ENCODE data around the gene SMPD3.
A peak's percentile ranks its signal among the peaks of the same experiment; 100 is the strongest.

SMPD3 gene

DNA sequence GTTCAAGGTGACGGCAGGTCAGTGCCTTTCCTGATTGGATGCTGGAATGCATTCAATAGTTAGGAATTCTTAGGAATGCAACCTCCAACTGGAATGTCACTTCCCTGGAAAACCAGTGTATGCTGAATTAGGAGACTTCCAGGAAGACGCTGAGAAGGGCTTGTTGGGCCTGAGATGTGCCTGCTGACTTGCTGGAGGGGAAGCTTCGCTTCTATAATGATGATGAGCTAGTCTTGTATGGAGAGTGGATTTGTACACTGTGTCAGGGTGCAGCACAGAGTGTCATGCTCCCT, 45.6 kb downstream of the SMPD3 start:
- DNase-seq: no peak

DNA sequence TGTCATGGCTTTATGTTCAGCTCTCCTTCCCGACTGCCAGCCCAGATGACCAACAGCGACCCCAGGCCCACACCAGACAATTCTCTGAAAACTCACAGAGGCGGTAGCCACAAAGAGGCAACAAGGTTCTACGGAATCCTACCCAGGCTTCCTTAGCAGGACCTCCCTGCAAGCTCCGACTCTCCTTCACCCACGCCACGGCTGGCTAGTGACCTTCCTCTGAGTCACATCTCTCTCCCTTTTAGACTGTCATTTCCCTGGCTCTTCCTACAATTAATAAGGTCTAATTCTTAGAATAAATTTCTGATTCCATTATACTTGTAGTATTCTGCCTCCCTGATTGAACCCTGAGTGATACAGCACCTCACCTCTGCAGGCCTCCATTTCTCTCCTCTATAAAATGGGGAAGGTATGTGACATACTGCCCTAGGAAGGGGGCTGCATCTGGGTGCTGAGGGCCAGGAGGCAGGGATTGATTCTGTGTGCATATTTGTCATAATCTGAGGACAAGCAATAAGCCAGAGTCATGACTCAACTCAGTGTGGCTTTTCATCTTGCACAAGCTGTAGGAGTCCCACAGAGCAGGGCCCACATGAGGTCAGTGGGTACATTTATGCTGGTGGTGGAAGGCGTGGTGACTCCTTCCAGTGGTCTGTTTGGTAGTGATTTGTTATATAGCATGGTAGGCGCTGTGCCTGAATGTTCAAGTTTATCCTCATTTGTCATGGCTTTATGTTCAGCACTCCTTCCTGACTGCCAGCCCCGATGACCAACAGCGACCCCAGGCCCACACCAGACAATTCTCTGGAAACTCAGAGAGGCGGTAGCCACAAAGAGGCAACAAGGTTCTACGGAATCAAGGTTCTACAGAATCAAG, 46.2 kb downstream of the SMPD3 start:
- DNase-seq: no peak

DNA sequence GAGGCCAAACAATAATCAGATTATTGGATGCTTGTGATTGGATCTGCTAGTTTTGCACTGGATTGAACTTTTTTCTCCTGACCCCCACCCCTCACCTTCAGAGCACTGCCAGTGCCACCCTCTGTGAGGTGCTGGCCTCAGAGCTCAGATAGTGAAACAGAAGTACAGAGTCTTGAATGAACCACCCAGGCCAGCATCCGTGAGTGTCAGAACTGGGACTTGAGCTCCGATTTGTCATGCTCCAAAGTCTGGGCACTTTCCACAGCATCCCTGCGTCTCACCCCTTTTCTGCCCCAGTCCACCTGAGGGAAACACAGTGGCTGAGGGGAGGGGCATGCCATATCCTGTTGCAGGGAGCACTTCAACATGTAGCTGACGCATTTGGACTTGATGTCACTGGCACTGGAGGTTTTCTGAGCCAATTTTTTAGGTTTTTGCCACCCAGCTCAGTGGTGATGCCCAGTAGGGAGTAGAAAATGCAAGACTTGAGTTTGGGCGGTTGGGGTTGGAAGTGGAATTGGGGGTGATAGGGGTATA, 47.3 kb downstream of the SMPD3 start:
- no peak for DNase-seq

DNA sequence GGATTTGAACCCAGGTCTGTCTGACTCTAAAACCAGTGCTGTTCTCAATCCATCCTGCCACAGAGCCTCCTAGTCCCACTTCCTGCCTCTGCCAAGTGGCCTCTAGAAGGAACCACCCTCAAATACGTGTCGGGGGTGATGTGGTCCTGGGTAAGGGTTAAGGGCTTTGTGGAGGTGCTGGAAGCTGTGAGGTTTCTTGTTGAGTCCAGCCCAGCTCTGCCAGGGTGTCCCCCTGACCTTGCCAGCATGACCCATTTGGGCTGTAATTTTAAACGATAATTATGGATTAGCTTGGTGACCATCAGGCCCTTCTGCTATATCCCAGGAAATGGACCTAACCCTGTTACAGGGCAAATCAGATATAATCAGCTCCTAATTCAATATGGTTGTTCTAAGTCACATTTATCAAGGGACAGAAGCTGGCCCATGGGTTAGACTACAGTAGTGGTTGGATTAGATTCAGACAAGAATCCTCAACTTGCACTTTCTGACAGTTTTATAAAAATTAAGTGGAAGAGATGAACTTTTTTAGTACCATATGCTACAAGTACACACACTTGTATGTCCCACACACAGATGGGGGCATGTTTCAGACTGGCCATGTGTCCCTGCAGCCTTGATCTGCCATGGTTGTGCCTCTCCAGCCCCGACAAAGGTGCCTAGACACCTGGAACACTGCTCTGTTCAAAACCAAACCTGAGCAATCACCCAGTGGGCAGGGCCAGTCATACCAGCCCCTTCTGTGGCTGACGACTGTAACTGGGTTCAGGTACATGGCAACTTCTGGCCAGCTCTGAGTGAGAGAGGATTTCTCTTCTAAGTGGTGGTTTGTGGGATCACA, 48.0 kb downstream of the SMPD3 start:
- no peak for DNase-seq

DNA sequence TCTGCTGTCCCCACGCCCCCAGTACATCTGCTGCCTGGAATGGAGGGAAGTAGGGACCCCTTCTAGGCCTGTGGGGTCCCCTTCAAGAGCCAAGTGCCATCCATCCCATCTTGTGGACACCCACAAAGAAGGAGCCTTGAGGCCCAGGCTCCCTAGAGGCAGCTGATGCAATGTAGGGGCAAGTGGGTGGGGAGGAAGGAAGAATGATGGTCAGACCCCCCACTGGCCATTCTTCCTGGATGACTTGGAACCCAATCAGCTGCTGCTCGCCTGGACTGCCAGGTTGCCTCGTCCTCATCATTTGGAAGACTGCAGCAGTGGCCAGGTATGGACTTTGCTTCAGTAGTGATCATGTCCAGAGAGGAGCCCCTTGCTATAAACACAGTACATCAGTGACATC, 48.9 kb downstream of the SMPD3 start:
- no peak for DNase-seq

DNA sequence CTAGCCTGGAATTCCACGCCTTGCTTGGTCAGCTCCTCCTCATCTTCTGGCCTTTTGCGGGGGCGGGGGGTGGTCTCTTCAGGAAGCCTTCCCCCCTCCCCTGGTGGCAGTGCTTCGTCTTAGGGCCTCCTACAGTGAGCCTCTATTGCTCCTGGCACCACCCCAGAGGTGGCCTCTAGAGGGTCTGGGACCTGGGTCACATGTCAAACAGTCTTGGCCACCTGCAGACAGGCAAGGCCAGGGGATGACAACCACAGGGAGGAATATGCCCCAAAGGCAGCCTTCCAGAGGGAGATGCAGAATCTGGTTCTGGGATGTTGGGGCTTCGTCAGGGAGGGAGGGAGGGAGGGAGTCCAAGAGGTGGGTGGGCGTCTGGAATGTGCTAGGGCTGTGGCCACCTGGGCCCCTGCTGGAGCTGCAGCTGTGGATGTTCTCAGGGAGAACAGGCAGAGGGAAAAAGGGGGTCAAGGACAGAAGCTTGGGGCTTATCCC, 50.6 kb downstream of the SMPD3 start:
- DNase-seq: no peak

DNA sequence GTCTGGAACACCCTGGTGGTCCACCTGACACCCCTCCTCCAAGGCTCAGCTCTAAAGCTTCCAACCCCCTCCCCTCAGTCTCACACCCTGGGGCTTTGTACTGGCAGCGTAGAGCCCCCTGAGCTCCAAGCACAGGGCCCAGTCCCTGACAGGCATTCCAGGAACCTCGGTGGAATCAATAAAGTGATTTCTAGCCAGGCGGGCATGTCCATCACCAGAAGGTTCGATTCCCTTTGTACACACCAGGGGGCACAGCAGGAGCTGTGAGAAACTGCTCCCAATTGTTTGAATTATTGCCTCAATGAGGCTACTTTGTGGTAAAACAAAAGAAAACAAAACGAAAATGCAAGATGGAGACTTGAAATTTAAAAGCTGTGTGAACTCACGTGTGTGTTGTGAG, 51.8 kb downstream of the SMPD3 start:
- peak; percentile 42 for DNase-seq

DNA sequence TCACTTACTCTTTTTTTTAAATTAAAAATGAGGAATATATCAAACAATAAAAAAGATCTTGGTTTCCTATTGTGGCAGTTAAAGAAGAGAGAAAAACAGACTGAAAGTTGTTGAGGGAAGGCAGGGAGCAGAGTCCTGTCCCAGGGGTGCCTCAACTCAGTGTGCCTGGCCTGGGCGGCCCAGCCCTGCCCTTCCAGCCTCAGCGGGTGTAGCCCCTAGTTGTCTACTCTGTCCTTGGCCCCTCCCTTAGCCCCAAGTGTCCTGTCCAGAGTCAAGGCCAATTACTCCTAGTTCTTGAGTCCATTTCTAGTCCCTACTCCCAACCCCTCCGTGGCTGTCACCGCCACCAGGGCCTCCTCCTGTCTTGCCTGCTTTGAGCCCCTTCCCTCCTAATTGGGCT, 52.5 kb downstream of the SMPD3 start:
- DNase-seq: no peak

DNA sequence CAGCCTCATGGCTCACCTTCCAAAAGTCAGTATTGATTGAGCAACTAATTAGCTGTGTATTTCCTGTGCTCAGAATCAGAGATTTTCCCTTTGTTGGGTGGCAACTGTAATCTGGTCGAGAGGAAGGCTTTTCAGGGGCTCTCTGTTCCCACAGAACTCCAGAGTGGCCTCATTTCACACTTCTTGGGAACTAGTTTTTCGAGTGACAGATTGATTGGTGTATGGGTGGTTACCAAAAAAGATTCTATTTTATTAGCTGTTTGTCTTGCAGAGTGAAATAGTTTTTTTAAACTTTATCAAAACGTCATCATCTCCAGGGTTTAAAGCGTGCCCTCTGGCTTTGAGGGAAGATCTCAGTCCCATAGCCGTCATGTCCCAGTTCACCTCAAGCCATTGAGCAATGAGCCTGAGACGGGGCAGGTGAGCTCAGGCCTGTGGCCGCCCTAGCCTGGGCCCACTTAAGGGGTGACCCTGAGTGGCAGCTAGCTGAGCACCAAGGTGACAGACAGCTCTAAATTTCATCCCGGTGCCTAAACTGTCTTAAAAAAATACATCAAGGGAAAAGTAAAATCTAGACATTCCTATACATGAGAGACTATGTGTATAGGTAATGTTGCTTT, 53.0 kb downstream of the SMPD3 start:
- DNase-seq: no peak

DNA sequence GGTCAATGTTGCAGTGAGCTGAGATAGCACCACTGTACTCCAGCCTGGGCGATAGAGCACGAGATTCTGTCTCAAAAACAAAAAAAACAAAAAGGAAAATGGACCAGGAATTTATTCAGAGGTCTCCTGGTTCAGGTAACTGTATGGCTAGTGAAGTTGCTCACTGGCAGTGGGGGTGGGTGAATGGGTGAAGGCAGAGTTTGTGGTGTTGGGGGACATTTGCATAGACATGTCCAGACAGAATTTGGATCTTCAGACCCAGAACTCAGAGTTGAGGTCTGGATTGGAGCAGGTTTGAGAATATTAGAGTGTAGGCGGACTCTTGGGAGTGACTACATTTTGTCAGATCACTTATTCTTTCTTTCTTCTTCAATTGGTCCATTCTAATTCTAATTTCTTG, 55.0 kb downstream of the SMPD3 start:
- no peak for DNase-seq

DNA sequence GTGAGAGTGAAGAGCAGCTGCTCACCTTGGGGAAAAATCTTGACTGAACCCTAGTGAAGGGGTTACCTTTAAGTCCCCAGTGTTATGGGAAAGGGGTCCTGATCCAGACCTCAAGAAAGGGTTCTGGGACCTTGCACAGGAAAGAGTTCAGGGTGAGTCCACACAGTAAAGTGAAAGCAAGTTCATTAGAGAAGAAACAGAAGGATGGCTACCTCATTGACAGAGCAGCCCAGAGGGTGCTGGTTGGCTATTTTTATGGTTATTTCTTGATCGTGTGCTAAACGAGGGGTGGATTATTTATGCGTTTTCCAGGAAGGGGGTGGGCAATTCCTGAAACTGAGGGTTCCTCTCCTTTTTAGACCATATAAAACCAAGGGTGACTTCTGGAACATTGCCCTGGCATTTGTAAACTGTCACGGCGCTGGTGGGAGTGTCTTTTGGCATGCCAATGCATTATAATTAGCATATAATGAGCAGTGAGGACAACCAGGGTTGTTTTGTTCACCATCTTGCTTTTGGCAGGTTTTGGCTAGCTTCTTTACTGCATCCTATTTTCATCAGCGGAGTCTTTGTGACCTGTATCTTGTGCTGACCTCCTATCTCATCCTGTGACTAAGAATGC, 58.4 kb downstream of the SMPD3 start:
- DNase-seq: no peak

DNA sequence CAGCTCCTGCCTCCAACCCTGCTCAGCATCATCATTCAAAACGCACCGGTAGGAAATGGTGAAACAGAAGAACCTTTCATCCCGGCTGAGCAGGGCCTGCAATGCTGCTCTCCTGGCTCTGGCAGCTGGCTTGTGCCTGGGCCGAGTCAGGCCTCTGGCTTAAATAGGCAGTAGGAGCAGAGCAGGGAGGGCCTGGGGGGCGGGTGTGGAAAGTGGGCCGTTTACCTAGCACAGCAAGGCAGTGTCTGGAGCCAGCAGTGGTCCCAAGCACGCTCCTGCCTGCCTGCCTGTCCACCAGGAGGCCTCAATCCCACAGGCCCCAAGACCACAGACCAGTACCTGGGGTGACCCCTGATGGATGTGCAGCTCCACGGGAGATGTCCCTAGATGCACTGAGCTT, 59.3 kb downstream of the SMPD3 start:
- DNase-seq: no peak

DNA sequence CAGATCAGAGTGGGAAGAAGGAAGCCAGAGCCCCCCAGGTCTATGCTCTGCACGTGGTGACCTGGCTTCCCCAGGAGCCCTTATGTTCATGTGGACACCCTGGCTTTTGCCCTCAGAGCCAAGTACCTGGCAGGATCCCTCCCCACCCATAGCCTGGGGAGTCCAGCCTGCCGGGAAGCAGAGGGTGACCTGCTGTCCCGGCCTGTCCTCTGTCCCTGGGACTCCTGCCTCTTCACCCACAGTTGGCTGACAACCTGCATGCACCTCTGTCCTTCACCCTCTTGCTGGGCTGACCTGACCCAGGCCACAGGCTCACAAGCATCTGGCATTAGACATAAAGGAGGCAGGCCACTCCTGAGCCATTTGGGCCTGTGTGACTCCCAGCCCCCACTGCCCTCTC, 60.2 kb downstream of the SMPD3 start:
- DNase-seq: no peak

DNA sequence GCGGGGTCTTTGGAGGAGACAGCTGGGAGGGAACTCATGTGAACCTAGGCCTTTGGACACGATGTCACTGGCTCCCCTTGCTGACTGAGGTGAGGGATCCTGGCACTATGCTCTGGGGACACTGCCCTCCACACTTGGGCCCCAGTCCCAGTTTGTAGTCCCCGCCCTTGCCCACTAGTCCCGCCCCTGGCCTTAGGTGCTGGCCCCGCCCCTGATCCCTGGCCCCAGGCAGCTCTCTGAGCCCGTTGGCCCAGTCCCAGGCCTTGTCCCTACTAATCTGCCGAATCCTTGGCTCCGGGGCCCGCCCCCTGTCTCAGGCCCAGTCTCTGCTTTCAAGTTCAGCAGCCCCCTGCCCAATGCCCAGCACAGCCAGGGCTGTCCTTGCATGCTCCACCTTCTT, 61.0 kb downstream of the SMPD3 start:
- no peak for DNase-seq

DNA sequence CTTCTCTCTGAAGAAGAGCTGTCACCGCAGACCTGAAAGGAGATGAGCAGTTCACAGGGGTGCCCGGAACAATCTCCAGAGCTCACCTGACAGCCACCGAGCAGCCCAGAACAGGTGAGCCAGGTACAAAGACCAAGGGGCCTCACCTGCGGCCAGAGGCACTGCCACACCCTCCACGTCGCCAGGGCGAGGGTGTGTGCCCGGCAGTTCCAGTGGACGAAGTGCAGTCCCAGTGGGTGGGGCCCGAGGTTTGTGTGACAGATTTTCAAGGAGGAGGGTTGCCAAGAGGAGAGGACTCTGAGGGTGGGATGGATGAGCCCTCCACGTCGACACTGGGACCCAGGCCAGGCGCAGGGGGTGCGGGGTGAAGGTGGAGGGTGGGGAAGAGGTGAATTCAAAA, 61.7 kb downstream of the SMPD3 start:
- DNase-seq: no peak

DNA sequence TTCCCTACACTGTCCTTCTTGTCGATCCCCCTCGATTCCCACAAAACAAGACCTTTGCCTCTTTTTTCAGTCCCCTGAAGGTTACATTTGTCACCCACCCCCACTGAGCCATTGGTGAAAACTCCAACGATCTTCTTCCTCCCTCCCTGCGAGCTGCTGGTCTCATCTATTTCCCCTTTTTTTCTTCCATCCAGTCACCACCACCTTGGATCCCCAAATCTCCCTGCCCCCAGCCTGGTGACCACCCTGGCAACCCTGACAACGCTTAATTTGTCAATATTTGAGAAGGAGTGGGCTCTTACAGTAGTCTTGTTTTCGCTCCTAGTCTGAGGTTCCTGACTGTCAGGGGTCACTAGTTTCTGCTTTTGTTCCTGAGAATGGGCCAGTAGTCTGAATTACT, 62.9 kb downstream of the SMPD3 start:
- no peak for DNase-seq

DNA sequence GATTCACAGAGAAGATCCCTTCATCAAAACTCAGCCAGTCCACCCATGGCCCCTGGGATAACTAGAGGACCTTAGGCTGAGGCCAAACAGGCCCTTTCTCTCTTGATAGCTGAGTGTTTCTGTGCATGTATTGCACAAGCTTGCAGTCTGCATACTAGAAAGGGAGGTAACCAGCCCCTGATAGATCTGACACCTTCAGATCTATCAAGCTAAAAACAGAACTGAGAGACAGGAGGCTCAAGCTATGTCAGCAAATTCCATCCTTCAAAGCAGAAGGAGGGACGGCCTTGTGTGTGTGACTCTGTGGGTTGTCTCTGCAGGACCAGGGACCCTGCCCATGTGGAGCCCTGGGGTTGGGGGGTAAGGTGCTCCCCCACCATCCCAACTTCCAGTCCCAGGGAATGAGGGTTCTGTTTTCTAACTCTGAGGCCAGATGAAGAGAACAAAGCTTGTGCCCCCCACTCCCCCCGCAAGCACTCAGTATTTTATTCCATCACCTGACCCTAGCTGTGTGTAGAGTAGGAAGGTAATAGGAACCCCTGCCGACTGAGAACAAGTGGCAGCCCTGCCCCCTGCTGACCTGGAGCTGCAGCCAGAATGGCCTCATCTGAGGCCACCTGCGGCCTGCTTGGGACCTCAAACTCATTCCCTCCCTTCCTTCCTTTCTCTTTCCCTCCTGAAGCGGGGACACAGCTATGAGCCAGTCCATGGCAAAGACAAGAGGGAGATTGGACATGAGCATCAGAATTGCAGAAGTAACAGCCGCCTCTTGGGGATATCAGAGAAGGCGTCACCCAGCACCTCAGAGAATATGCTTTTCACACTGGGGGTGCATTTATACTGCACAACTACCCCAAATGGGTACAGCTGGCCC, 63.8 kb downstream of the SMPD3 start:
- DNase-seq: no peak

DNA sequence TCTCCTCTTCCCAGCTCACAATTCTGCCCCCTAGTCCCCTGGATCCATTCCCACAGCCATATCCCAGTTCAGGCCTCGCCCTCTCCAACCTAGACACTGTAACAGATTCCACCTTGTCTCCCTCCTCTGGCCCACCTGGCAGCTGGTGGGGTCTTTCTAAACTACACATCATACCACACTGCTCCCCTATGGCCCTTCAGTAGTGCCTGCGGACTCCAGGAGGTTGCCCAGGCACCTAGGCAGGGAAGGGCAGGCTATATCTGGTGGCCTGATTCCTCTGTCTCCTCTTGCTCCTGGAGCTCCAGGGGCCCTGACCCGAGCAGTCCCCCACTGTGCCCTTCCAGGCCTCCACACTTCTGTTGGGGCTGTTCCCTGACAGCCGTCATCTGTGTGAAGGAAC, 64.5 kb downstream of the SMPD3 start:
- no peak for DNase-seq

DNA sequence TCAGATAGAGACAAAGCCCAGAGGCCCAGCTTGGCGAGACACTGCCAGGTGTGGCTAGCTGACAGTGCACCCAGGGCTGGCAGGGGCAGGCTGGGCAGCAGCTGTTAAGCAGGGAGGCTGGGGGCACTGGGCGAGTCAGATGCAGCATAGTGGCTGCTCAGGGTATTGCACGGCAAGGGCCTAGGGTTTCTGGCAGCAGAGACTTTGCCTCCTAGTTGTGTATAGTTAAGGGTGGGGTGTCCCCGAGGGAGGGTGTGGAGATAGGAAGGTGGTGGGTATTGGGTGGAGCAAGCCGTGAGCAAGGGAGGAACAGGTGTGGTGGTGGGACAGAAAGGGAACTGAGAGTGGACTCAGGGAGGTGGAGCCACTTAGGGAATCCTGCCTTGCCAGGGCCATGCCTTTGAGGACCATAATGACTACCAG, 66.0 kb downstream of the SMPD3 start:
- DNase-seq: no peak

DNA sequence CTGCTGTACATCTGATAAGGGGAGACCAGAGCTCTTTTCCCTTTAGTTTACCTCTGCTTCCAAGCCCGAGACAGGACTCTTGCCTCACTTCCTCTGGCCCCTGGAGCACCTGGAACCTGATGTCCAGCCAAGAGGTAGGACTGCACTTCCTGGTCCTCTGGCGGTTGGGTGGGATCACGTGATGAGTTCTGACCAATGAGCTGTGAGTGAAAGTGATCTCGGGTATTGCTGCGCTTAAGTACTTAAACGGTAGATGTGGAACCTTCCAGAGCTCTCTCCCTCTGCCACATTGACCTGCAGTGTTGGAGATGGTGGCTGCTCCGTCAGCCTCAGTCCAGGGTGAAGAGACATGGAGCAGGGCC, 67.0 kb downstream of the SMPD3 start:
- DNase-seq: no peak

DNA sequence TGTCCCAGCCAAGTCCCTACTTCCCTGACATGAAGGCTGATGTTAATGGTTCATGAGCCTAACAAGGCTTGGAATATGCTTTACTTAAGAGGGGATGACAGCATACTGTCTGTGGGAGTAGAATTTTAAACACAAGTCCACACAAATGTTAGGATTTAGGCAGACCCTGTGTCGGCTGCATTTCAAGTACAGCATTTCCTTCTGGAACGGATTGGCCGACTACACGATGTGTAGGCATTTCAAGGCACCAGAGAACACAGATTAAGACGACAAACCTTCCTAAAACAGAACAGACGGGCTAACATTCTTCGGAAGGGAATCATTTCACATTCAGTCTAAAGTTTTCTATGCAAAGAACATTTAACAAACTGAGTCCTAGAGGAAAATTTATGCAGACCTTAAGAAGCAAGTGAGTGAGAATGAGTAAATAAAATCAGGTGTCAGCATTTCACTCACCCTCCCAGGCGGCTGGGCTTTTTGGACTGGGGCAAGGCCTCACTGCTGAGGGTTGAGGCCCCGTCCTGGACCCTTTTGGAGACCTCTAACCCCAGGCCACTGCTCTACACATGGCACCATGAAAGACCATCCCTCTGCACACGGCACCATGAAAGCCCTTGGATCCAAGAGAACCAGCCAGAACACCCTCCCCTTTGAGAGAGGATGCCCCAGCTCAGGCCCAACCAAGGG, 67.5 kb downstream of the SMPD3 start:
- DNase-seq: no peak

DNA sequence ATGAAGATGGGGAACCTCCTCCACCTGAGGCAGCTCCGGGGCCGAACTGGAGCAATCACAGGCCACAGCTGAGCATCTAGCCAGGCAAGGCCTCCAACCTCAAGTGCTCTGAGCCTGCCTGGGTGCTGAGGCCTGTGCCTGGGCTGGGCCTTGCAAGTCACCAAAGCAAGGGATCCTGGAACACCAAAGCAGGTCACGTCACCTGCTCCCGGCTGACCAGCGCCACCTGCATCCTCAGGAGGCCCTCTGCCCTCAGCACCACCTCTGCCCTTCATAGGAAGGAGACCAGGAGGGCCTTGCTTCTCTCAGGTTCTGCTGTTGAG, 68.0 kb downstream of the SMPD3 start:
- DNase-seq: no peak
